AML-193 (cell line): Measurements from ENCODE around the gene CTTN.

Experiments used
- DNase-seq, 2 experiments: peaks; one replicate each; lab custom pipeline; 2025; lab: John Stamatoyannopoulos, UW

CTTN gene

GRCh38 chr11:70397983-70398833 lies at the start of gene CTTN:
TSS of gene CTTN (plus strand) at chr11:70398529. CDS start at chr11:70407298, 8,769 bp downstream.
- peak; percentile 9 to 18 for DNase-seq

- DNase-seq: no peak
Observed at GRCh38 chr11:70348608-70349007, 49.7 kb upstream of the CTTN start.

GRCh38 chr11:70351646-70352045 lies 46.7 kb upstream of the CTTN start:
- no peak for DNase-seq

- no peak for DNase-seq
Observed at GRCh38 chr11:70352100-70352499, 46.2 kb upstream of the CTTN start.

- no peak for DNase-seq
Observed at GRCh38 chr11:70352601-70353000, 45.7 kb upstream of the CTTN start.

- no peak for DNase-seq
Observed at GRCh38 chr11:70353329-70353728, 45.0 kb upstream of the CTTN start.

- DNase-seq: no peak
Observed at GRCh38 chr11:70353900-70354568, 44.3 kb upstream of the CTTN start.

GRCh38 chr11:70354629-70355028 lies 43.7 kb upstream of the CTTN start:
- DNase-seq: no peak

GRCh38 chr11:70358753-70359152 lies 39.6 kb upstream of the CTTN start:
- no peak for DNase-seq

- DNase-seq: no peak
Observed at GRCh38 chr11:70359451-70360205, 38.7 kb upstream of the CTTN start.

- DNase-seq: no peak
Observed at GRCh38 chr11:70360211-70360610, 38.1 kb upstream of the CTTN start.

- no peak for DNase-seq
Observed at GRCh38 chr11:70364178-70364577, 34.2 kb upstream of the CTTN start.

- peak in 1 of 2 experiments; percentile 7 for DNase-seq
Observed at GRCh38 chr11:70364745-70365543, 33.4 kb upstream of the CTTN start.

GRCh38 chr11:70365544-70365927 lies 32.8 kb upstream of the CTTN start:
- DNase-seq: no peak

- no peak for DNase-seq
Observed at GRCh38 chr11:70367071-70367470, 31.3 kb upstream of the CTTN start.

- no peak for DNase-seq
Observed at GRCh38 chr11:70368961-70369360, 29.4 kb upstream of the CTTN start.

- no peak for DNase-seq
Observed at GRCh38 chr11:70371241-70371640, 27.1 kb upstream of the CTTN start.

- DNase-seq: no peak
Observed at GRCh38 chr11:70372076-70372475, 26.3 kb upstream of the CTTN start.

GRCh38 chr11:70376621-70377020 lies 21.7 kb upstream of the CTTN start:
- DNase-seq: no peak

- DNase-seq: no peak
Observed at GRCh38 chr11:70377645-70378044, 20.7 kb upstream of the CTTN start.

- no peak for DNase-seq
Observed at GRCh38 chr11:70378506-70379134, 19.7 kb upstream of the CTTN start.
